HG03196 (cell line): Measurements from ENCODE around the gene CDV3.

Source experiments
- ATAC-seq: cut with Tn5 transposase; IDR thresholded peaks from one replicate; pipeline ENCODE4 v1.9.1; 2021; ENCODE audit not compliant: unreplicated experiment

CDV3 gene

DNA sequence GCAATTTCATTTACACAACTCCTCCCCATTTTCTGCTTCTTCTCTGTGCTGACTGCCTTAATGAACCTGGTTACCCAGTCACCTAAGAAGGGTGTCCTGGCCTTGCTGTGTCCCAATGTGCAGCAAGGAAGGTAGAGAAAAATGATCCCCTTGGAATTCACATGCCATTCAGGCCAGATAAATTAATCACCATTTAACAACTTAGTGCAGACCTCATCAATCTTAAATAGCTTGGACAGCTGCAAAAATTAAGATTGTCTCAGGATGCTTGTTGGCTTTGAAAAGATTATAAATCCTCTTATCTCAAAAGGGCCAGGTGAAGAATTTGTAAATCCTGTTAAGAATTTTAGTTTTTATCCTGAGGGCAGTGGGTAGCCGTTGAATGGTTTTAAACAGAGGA, 9.7 kb upstream of the CDV3 start:
- no peak for ATAC-seq

DNA sequence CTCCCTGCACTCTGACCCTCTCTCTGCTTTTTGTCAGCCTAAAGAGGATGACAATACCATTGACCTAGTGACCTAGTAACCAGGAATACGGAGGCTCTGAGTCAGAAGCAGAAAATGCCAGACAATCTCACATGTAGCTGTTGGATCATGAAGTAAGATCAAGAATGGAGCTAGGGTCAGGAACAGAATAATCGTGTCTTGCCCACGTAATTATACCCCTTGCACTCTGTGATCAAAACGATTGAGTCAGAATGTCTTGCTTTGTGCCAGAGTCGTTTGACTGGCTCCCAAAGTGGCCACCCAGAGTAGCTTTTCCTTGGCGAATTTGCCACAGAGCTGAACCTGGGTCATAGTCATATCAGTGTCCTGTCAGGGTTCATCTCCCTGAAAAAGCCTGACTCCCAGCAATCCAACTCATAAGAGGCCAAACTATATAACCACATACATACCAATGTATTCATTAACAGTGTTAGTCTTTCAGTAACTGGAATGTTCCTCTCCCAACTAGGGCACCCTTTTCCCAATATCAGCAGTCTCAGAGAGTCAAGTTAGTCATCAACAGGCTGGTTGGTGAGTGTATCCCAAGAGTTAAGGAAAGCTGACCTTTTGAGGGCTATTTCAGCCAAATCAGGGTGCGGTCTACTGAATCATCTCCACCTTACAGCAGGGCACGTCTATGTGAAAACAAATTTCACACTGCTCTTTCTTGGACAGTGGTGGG, 5.0 kb upstream of the CDV3 start:
- ATAC-seq, result no peak

DNA sequence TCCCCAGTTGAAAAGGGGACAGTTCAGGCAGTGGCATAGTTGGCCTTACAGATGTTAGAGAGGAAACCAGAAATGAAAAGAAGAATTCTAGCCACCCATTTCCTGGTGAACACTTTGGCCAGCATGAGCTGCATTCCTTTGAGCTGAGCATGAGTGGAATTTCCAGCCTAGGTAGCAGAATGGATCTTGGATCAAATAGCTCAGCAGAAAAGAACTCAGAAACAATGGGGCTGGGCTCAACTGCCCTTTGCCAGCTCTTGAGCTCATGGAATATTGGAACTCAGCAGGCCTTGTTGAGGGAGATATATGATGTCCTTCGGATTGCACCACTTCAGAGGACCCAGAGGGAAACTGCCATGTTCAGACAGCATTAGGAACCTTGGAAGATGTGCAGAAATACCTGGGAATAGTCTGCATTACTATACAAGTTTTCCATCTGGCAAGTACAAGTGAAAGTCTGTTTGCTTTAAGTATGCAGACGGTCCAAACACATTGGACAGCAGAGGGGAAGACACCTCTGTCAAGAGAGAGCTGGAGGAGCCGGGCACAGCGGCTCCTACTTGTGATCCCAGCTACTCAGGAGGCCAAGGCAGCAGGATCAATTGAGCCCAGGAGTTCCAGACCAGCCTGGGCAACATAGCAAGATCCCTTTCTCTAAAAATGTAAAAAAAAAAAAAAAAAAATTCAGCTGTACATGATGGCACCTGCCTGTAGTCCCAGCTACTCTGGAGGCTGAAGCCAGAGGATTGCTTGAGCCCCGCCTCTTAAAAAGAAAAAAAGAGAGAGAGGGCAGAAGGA, 3.1 kb upstream of the CDV3 start:
- no peak for ATAC-seq

DNA sequence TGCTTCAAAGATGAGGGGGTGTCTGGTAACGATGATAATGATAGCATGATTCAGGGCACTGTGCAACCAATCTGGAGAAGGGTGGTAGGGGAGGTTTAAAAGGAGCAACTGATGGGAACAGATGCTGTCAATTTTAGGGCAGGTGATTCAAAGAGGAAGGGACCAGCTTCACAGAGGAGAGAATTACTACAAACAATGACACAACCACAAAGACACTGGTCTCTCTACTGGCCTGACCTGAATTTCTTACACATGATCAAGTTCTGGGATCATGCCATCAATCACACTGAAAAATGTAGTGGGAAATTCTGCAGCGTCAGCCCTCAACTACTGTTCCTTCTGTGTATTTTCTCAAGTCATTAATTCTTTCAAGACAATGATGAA, 2.6 kb upstream of the CDV3 start:
- no peak for ATAC-seq

DNA sequence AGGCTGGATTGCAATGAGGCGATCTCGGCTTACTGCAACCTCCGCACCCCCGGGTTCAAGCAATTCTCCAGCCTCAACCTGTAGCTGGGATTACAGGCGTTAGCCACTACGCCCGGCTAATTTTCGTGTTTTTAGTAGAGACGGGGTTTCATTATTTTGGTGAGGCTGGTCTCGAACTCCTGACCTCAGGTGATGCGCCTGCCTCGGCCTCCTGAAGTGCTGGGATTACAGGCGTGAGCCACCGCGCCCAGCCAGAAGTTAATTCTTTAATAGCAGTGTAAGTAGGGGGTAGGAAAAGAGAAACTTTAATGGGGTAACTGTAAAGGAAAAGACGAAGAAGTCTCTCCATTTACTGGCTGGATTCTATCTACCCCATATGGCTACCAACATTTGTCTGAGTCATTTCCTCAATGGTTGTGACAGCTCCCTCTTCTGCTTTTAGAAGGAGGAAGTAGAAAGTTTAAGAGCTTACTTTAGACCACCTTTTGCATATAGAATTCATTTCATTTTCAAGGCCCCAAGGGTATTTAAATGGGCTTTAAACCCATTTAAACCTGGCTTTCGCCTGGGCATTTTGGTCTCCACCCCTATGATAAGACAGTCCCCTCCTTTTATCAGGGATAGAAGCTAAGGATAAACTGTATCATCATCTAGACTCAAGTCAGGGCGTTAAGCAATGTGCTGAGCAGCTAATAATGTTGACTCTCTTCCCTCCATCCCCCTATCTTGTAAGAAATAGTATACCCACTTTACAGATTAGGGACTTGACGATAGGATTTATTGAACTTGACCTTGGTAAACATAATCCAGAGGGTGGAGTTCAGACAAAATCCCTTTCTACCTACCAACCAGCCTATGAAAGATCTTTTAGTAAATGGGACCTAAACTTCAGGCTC, 1.1 kb upstream of the CDV3 start:
- ATAC-seq, result peak; percentile 13

GRCh38 chr3:133573054-133573628, 345 bp upstream of the CDV3 start:
- ATAC-seq, result peak; percentile 72

GRCh38 chr3:133574260-133574881, 885 bp downstream of the CDV3 start:
- ATAC-seq, result peak; percentile 36

GRCh38 chr3:133575086-133575485, 1.6 kb downstream of the CDV3 start:
- no peak for ATAC-seq

DNA sequence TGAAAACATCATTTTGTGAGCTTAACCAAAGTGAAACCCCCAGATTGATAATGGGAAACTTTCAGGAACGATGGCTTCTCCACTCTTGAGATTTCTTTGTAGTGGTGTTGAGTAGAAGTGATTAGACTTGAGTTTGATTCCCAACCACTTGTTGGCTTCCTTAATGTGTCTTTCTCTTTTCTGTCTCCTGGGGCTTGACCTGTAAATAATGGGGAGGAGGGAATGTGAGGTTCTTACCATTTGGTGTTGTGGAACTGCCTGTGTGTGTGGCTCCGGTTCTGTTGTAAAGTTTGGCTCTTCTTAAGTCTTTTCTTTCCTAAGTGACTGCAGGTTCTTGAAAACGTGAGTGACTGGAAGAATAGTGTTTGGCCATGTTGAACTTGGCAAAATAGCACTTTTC, 2.7 kb downstream of the CDV3 start:
- ATAC-seq, result no peak

- ATAC-seq, result no peak
Observed at GRCh38 chr3:133578548-133579191, 5.2 kb downstream of the CDV3 start.

- no peak for ATAC-seq
Observed at GRCh38 chr3:133583396-133583795, 9.9 kb downstream of the CDV3 start.

GRCh38 chr3:133588035-133588434, 14.5 kb downstream of the CDV3 start:
- ATAC-seq, result no peak

- no peak for ATAC-seq
Observed at GRCh38 chr3:133588784-133589465, 15.4 kb downstream of the CDV3 start.

- ATAC-seq, result no peak
Observed at GRCh38 chr3:133589503-133589902, 16.0 kb downstream of the CDV3 start.

- ATAC-seq, result no peak
Observed at GRCh38 chr3:133591271-133591742, 17.8 kb downstream of the CDV3 start.

DNA sequence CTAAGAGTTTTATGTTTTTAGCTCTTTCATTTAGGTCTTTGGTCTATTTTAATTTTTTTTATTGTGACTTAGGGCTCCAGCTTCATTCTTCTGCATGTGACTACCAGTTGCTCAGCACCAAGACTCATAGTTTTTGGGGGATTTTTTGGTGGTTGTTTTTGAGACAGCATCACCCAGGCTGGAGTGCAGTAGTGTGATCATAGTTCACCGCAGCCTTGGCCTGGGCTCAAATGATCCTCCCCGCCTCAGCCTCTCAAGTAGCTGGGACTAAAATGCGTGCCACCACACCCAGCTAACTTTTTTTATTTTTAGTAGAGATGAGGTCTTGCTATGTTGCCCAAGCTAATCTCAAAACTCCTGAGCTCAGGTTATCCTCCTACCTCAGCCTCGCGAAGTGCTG, 19.4 kb downstream of the CDV3 start:
- no peak for ATAC-seq

- no peak for ATAC-seq
Observed at GRCh38 chr3:133593243-133593642, 19.8 kb downstream of the CDV3 start.

GRCh38 chr3:133595341-133595740, 21.9 kb downstream of the CDV3 start:
- no peak for ATAC-seq

- no peak for ATAC-seq
Observed at GRCh38 chr3:133598405-133598804, 24.9 kb downstream of the CDV3 start.

- no peak for ATAC-seq
Observed at GRCh38 chr3:133599280-133599679, 25.8 kb downstream of the CDV3 start.
